ENCODE results near the gene RPL41.
"Not testable (repeated sequence)": the region's sequence is repeated elsewhere in the genome, so short reads cannot be mapped to it uniquely, and the experiment has no call there.

RPL41 gene

GRCh38 chr12:56129206-56129941 lies 12.9 kb downstream of the RPL41 start:
- FAIRE-seq = no peak

GRCh38 chr12:56129942-56130495 lies 13.6 kb downstream of the RPL41 start:
- FAIRE-seq = no peak

- no peak for FAIRE-seq
Measured at GRCh38 chr12:56130876-56131275, 14.4 kb downstream of the RPL41 start.

- FAIRE-seq = no peak
Measured at GRCh38 chr12:56134897-56135296, 18.5 kb downstream of the RPL41 start.

- FAIRE-seq = no peak
Measured at GRCh38 chr12:56137853-56138571, 21.6 kb downstream of the RPL41 start.

- no peak for FAIRE-seq
Measured at GRCh38 chr12:56141946-56142784, 25.7 kb downstream of the RPL41 start.

GRCh38 chr12:56143217-56143616 lies 26.8 kb downstream of the RPL41 start:
- no peak for FAIRE-seq

- FAIRE-seq = no peak
Measured at GRCh38 chr12:56143870-56144269, 27.4 kb downstream of the RPL41 start.

- FAIRE-seq = no peak
Measured at GRCh38 chr12:56145217-56145616, 28.8 kb downstream of the RPL41 start.

GRCh38 chr12:56146492-56147460 lies 30.3 kb downstream of the RPL41 start:
- no peak for FAIRE-seq

- no peak for FAIRE-seq
Measured at GRCh38 chr12:56150563-56150962, 34.1 kb downstream of the RPL41 start.

- FAIRE-seq = no peak
Measured at GRCh38 chr12:56151672-56152131, 35.3 kb downstream of the RPL41 start.

- no peak for FAIRE-seq
Measured at GRCh38 chr12:56152132-56152755, 35.8 kb downstream of the RPL41 start, which contains the start of gene MYL6B. TSS of gene MYL6B (plus strand) at chr12:56152587. CDS start at chr12:56153919, 1,332 bp downstream.

- no peak for FAIRE-seq
Measured at GRCh38 chr12:56152756-56153677, 36.6 kb downstream of the RPL41 start.

GRCh38 chr12:56153678-56154065 lies 37.2 kb downstream of the RPL41 start:
- FAIRE-seq = no peak

GRCh38 chr12:56154246-56154771 lies 37.9 kb downstream of the RPL41 start:
- FAIRE-seq = no peak

GRCh38 chr12:56154818-56155217 lies 38.4 kb downstream of the RPL41 start:
- FAIRE-seq = no peak

- FAIRE-seq = no peak
Measured at GRCh38 chr12:56155256-56155845, 38.9 kb downstream of the RPL41 start.

- FAIRE-seq = not testable (repeated sequence)
Measured at GRCh38 chr12:56156464-56157200, 40.2 kb downstream of the RPL41 start.

Measured in TTC549 (cell line).